HG03159 (cell line): ENCODE results near the gene FSTL4.
"Not testable (repeated sequence)": the region's sequence is repeated elsewhere in the genome, so short reads cannot be mapped to it uniquely, and the experiment has no call there.

Experiments used
- ATAC-seq: cut with Tn5 transposase; IDR thresholded peaks from one replicate; pipeline ENCODE4 v1.9.1; 2021; ENCODE audit warnings: mild to moderate bottlenecking, moderate library complexity; ENCODE audit not compliant: unreplicated experiment

The FSTL4 gene

DNA sequence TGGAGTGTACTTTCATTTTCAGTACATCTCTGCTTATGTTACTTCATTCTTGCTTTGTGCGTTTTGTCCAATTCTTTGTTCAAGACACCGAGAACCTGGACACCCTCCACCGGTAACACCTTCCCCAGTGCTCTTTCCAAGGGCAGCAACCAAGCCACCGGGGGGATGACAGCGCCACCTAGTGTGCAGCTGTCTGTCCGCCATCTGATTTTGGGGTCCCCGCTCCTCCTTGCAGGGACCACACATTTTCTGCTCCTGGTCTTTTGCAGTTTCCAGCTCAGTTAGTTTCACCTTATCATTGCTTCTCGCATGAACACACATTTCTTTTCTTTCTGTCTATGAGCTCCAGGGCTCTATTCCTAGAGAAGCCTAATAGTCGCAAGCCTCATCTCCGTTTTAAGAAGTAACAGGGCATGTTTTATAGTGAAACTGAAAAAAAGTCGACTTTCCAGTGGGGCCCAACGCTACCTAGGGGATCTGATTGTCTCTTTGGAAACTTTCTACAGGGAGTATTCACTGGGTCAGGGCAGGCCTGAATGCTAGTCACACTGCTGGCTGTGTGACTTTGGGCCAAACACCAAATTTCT, 152.1 kb downstream of the FSTL4 start:
- no peak for ATAC-seq

DNA sequence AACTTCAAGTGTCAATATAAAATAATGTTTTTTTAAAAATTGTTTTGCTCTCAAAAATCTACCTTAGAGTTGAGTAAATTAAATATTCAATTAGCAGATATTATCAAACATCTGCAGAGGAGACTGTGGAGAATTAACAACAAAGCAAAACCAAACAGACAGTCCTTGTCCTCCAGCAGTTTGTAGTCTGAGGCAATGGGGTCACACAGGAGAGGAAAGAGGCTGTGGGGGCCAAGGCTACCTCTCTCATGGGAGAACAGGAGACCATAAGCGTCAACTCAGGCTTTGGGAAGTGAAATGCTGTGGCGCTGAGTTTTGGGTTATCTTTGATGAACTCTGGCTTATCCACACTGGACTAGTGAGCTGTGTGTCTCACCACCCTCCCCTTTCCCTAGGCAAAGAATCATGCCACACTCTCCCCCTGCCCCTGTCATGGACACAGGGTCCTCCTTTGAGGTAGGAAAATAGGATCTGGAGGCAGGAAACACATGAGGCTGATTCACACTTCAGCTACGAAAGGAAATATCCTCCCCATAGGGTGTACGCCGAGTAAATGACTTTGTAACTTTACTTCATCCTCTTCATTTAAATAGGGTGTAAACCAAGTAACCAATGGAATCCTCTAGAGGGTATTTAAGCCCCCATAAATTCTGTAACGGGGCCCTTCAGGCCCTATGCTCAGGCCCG, 152.7 kb downstream of the FSTL4 start:
- ATAC-seq, result no peak

DNA sequence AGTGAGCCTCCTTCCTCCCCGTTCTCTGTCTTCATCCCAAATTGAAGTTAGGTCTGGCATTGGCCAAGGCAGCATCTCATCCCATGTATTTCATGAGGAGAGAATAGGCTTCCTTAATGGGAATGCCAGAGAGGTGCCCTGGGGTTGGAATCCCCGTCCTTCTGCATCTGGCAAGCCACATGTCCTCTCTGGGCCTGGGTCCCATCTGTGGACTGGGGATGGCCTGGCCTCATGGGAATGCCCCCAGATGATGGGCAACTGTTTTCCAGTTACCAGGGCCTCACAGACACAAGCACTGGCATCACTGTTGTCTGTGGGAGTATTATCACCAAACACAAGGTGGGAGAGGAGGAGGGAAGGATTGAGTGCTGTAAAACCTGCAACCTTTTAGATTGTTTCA, 153.9 kb downstream of the FSTL4 start:
- ATAC-seq, result no peak

DNA sequence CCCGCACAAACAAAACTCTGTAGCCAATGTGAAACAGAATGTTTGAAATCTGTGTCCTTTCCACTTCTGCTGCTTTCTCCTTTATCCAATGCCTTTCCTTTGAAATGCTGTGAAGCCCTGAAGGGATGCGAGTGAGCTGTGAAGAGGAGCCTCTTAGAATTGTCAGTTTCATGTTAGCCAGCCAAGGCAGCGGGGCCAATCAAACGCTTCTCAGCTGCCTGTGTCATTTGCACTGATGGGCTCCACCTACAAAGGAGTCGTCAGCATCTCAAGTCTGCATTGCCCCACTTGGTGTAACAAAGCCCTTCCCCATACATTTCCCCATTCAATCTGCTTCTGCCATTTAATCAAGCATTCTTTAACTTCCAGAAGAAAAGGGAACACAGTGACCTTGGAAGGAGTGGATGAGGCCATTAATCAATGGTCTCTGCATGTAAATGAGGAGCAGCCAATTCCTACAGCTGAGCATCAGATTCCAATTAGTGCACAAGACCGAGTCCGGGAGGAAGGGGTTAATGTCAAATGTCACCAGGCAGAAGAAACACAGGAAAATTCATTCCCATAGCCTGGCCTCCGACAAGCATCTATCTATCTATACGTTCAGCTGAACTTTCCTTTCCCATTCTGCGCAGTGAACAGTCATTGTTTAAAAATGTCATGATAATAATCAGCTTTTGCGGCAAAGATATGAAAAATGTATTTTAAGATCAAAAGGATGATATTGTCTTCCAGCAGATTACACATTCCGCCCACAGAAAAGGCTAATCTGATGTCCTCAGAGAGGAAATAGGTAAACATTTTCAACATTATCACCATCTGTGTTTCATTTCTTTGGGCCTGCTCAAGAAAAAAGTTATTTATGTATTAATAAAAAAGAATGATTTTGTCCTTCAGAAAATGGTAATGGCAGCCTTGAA, 154.6 kb downstream of the FSTL4 start:
- no peak for ATAC-seq

DNA sequence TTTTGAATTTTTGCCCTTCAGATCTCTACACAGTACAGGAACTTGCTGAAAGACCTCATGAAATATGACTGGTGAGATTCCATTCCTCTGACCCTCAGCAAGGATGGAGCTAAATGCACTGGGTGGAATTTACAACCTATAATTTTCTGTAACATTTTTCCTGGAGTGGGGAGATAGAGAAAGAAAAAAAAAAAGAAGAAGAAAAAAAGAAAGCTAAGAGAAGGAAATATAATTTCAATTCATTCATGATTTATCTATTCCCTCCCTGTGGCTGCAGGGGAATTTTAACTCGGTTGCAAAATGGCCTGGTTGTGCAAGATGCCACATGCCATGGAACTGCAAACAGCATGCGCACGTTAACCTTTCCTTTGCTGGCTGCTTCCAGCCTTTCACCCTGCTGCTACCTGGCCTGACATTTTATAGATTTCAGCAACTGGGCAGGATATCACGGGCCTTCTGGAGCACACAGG, 155.4 kb downstream of the FSTL4 start:
- no peak for ATAC-seq

DNA sequence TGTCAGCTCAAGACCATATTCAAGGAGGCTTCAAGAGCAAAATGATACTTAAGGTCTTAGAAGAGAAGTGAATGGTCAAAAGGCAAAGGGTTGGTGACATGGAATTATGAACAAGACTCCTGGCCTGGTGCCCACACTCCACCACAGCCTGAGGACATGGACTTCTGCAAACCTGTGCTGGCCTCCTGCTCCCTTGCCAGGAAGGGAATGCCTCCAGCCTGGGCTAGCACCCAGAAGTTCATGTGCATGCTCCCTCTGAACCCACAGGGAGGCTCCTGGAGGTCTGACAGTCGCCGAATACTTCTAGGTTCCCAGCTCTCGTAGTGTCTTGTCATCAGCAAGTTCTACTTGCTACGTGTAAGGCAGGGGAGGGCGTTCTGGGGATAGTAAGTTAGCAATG, 156.7 kb downstream of the FSTL4 start:
- no peak for ATAC-seq

DNA sequence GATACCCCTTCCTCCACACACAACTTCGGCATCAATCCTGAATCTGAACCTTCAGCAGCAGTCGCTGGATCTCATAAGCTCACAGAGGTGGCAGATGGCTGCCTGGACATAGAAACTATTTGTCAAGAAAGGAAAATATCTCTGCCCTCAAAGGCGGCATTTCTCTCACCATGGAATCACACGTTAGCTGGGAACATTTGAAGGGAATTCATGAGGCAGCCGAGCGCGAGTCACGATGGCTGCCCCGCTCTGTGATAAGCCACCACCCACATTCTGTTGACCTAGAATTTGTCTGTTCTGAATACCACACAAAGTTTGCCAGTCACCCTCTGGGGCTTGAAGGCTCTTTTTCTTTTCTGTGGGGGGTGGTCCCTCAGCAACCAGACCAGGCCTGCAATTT, 157.9 kb downstream of the FSTL4 start:
- no peak for ATAC-seq

DNA sequence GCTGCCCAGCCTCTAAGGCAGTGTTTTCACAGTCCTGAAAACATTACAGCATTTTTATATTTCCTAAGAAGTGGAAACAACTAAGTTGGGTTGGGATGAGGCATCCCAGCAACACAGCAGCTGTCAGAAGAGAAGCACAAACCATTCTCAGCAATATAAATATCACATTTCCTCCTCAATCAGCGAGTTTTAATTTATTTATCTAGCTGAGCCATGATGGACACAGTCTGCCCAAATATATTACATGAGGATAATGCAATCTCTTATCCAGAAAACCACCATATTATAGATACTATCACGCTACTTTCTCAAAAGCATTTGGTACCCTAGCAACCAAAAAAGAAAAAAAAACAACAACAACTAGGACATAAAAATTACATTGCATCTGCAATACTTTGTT, 158.5 kb downstream of the FSTL4 start:
- no peak for ATAC-seq

DNA sequence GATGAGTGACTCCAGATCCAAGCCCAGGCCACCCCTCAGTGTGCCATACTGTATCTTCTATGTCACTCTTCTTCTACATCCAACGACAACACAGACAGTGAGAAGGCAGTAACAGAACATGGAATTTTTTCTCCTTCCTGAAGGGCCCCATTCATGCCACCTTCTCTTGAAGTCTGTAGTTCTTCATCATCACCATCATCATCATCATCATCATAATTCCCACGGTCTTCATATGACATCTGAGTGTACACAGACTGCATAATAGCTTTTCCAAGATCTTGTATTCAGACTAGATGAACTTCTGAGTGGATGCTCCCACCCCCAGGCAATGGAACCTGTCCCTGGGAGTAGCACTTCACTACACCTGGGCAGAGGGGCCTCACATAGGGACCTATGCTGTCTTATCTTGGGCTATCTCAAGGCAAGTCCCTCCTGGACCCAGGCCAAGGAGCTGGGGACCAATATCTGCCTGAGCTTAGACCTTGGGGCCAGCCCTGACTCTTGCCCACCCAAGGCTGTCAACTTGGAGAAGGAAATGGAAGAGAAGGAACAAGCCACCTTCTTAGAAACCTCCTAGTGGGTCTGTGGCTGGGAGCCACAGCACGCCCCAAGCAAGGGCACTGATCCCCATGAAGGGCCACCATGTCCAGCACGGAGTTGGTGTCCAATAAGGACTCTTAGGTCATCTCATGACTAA, 159.1 kb downstream of the FSTL4 start:
- no peak for ATAC-seq

DNA sequence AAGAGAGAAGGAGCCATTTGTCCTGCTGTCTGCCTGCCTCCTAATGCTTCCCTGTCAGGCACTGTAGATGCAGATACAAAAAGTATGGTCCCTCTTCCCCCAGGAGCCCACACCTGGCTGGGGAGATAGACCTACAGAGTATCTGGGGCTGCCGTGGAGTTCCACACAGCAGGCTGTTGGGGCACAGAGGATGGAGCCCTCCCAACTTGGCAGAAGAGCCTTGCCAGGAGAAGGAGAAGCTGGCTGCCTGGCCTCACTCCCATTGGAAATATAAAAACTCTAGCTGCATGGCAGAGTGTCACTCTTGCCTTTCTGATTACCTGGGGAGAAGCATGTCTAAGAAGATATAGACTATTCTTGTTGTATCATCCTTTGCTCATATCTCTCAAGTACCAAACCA, 160.4 kb downstream of the FSTL4 start:
- ATAC-seq, result no peak

DNA sequence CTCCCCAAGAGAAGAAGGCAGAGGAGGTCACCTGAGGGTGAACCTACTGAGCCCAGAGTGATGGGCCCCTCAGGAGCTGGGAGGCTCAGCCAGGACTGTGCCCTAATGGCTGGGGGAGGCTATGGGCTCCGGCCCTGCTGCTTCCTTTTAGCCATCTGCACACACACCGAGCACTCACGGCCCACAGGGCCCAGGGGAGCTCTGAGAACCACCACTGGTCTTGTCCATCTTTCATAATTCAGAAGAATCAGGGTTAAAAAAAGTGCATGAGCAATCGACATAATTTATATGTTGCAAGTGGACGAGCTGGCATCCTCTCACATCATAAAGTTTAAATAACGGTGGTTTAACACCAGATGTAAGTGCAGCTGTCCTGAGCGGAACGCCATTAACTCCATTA, 162.1 kb downstream of the FSTL4 start:
- no peak for ATAC-seq

DNA sequence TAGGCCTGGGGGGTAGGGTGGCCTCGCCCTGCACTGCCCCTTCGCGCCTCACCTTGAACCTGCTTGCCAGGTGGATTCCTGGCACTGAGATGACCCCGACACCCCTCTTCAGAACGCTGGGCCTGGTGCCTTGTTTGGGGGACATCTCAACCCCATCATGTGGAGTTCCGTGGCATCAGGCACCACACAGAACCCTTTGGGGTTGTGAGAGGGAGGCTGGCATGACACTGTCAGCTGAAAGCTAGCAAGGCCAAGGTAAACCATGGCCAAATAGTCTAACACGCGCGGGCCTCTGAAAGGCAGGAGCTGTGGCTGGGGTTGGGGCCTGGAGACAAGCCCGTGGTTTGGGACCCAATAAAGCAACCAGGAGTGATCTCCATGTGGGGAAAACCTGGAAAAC, 163.2 kb downstream of the FSTL4 start:
- no peak for ATAC-seq

DNA sequence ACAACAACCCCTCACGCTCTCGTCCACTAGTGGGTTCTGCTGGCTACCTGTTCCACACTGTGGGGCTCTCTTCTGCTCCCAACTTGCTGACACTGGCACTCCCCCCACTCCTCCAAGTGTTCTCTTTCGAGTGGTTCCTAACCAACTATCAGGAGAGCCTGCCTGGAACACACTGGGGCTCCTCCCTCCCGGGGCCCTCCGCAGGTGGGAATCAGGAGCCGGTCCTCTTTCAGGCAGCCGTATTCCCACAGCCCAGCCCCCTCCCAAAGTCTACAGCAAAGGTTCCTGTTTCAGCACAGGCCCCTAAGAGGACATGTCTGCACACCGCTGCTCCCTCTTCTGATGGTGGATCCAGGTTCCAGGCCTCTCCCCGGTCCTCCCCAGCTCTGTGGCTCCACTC, 165.9 kb downstream of the FSTL4 start:
- ATAC-seq, result no peak

DNA sequence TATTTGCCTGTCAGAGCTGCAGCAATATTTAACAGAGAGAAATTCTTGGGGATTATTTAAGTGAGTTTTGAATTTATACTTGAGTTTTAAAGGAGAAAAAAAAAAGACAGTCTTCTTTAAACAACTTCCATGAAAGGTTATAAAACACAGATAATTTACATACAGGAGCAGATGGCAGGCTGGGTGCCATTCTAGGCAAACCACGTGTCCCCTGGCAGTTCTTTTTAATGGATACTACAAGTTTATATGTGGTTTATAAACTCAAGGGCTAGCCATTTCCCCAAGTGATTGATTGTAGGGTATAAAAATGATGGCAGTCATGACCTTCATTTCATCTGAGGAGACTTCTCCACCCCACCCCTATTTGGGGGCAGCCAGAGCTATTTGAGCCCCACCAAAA, 166.6 kb downstream of the FSTL4 start:
- ATAC-seq, result no peak

DNA sequence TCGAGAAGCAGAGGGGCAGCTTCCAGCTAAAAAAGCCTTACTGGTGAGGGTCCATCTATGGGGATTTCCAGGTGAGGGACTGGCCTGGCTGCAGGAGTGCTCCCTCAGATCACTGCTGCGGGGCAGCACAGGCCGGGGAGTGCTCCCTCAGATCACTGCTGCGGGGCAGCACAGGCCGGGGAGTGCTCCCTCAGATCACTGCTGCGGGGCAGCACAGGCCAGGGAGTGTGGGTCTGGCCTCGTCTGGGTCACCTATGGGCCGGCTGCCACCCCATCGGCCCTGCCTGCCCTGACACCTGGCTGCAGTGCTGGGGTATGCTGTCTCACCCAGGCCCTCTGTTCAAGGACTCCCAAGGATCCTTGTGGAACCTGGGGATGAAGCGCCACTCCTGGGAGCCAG, 167.1 kb downstream of the FSTL4 start:
- not testable (repeated sequence) for ATAC-seq

DNA sequence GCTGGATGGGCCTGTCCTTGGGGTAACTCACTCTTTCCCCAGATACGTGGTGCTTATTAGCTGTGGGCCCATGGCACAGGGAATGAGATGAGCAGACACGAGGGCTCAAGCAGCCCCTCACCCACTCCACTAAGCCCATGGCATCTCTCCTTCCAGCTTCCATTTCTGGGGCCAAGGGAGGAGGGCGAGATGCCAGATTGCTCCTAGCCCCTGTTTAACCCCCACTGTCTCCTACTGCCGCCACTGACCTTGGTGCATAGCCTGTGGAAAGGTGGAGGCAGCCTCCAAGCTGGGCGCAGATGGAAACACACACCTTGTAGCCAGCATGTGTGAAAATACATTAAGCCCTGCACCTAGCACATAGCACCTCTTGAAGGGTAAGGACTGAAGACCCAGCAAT, 167.6 kb downstream of the FSTL4 start:
- no peak for ATAC-seq

DNA sequence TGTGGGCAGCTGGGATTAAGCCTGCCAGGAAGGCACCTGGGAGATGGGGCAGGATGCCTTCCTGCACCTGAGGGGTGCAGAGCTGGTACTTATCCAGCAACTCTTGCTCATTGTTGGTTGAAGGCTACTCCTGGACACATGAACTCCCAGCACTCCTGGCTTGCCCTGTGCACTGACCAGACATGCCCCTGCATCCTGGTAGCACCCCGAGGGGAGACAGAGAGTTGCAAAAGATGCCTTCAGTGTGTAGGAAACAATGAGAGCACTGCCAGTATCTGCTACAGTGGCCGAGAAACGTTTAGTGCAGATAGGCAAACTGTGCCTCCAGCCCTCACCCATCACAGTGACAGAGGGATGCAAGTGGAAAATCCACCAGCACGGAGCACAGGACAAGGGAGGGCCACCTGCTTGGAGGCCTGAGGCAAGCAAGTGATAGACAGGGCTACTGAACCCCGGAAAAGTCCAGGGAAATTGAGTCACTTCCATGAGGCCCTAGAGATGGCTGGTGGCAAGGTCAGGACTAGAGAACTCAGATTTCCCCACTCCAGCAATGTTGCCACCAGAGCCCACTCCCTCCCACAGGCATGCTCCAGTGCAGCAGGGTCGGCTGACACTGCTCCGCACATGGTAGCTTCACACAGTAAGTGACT, 171.1 kb downstream of the FSTL4 start:
- no peak for ATAC-seq

DNA sequence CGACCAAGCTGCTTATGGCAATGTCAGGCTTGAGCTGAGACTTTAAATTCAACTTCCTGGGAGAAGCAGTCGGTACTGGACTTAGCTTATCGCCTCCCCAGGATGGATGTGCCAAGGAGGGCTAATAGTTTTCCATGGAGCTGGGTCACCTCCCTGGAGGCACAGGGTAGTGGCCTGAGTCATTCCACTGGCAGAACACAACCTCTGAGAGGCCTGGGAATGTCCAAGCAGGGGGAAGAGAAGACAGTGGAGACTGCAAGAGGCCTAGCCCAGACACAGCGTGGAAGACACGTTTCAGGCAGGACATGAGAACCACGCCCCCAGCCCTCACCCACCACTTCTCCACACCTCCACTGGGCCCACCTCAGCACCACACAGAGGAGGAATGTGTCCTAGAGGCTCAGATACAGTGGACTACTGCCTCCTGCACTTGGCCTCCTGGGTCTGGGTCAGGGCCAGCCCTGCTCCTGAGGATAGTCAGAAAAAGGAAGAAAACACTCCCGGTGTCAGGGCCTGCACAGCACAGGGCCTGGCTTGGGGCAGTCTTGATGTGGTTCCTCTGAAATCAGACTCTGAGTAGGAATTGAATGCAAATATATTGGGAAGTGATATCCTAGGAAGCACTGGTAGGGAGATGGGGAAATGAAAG, 171.8 kb downstream of the FSTL4 start:
- no peak for ATAC-seq

DNA sequence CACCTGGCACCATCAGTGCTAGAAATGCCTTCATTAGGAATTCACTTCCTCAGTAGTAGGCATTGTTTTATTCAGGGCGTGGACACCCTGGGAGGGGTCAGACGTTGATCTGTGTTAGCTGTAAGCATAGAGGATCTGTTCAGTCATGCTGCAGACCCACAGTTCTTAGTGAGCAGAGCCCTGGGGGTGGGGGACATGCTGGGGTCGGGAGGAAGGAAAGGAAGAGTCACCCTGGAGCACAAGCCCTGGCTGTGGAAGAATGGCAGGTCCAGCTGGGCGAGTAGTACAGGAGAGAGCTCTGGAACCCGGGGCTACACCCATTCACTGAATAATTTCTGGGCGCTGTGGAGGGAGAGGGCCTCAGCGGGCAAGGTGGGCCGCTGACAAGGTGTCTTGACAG, 172.5 kb downstream of the FSTL4 start:
- ATAC-seq, result no peak

DNA sequence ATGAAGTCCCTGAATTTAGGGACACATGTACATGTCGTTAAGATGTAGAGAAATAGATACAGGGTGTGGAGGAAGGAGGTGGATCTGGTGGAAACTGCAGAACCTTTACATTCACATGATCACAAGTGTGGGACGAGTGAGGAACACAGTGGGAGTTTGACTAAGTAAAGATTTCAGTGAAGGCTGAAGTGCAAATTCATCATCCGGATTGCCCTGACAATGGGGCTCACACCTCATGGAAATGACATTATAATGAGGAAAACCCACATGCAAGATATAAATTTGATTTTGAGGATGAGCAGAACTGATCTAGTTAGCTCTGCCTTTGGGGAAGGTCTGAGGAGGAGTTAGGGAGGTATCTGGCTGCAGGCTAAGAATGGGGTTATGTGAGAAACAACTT, 173.9 kb downstream of the FSTL4 start:
- ATAC-seq, result no peak
